Effector CD4-positive, alpha-beta T cell (primary cell): ENCODE results near the gene NUDT19.
"Not testable (repeated sequence)": the region's sequence is repeated elsewhere in the genome, so short reads cannot be mapped to it uniquely, and the experiment has no call there.

ENCODE experiments used
- DNase-seq: peaks from one replicate; pipeline ENCODE4 v3.0.0-alpha.2; 2020
- total RNA-seq: gene quantifications from one replicate; lab custom pipeline; 2026; lab: John Stamatoyannopoulos, UW

The NUDT19 gene
- total RNA-seq, result 18.8 reads per million, percentile 45 among the genes with 10 or more reads in this experiment

- DNase-seq, result peak; percentile 55
These were observed at the start of gene NUDT19 for GRCh38 chr19:32691291-32691951. Gene NUDT19, plus strand, starts transcription at chr19:32691821. Its CDS starts 140 bp downstream, at chr19:32691961.

- DNase-seq, result peak; percentile 25
These were observed 48.9 kb upstream of the NUDT19 start for GRCh38 chr19:32642771-32643170.

- no peak for DNase-seq
These were observed 45.1 kb upstream of the NUDT19 start for GRCh38 chr19:32646556-32646955.

GRCh38 chr19:32647361-32647760, 44.3 kb upstream of the NUDT19 start:
- no peak for DNase-seq

GRCh38 chr19:32649751-32650150, 41.9 kb upstream of the NUDT19 start:
- DNase-seq, result no peak

- no peak for DNase-seq
These were observed 41.0 kb upstream of the NUDT19 start for GRCh38 chr19:32650671-32651070.

GRCh38 chr19:32651729-32652140, 39.9 kb upstream of the NUDT19 start:
- DNase-seq, result no peak

- DNase-seq, result not testable (repeated sequence)
These were observed 39.3 kb upstream of the NUDT19 start for GRCh38 chr19:32652331-32652730.

GRCh38 chr19:32652894-32653598, 38.6 kb upstream of the NUDT19 start:
- no peak for DNase-seq

GRCh38 chr19:32653599-32653915, 38.1 kb upstream of the NUDT19 start:
- no peak for DNase-seq

- not testable (repeated sequence) for DNase-seq
These were observed 35.2 kb upstream of the NUDT19 start for GRCh38 chr19:32656379-32656778.

GRCh38 chr19:32658075-32658474, 33.5 kb upstream of the NUDT19 start:
- no peak for DNase-seq

GRCh38 chr19:32658527-32658926, 33.1 kb upstream of the NUDT19 start:
- no peak for DNase-seq

- DNase-seq, result no peak
These were observed 30.3 kb upstream of the NUDT19 start for GRCh38 chr19:32661318-32661717.

- no peak for DNase-seq
These were observed 29.4 kb upstream of the NUDT19 start for GRCh38 chr19:32662186-32662585.

GRCh38 chr19:32666084-32666483, 25.5 kb upstream of the NUDT19 start:
- no peak for DNase-seq

GRCh38 chr19:32669310-32669709, 22.3 kb upstream of the NUDT19 start:
- DNase-seq, result no peak

- no peak for DNase-seq
These were observed 19.6 kb upstream of the NUDT19 start for GRCh38 chr19:32671883-32672593.

GRCh38 chr19:32672841-32673240, 18.8 kb upstream of the NUDT19 start:
- DNase-seq, result no peak

GRCh38 chr19:32673573-32673972, 18.0 kb upstream of the NUDT19 start:
- no peak for DNase-seq

- no peak for DNase-seq
These were observed 17.3 kb upstream of the NUDT19 start for GRCh38 chr19:32674153-32674930.

GRCh38 chr19:32674931-32675719, 16.5 kb upstream of the NUDT19 start, which contains the start of gene ANKRD27:
Gene ANKRD27, minus strand, starts transcription at chr19:32675180. Its CDS starts 16,165 bp downstream, at chr19:32659015.
- peak; percentile 97 for DNase-seq
